HG02610 (cell line): Measurements from ENCODE around the gene HINFP.
"Not testable (repeated sequence)": the region's sequence is repeated elsewhere in the genome, so short reads cannot be mapped to it uniquely, and the experiment has no call there.

Experiments
- ATAC-seq: cut with Tn5 transposase; IDR thresholded peaks from one replicate; pipeline ENCODE4 v1.9.1; 2021; ENCODE audit warnings: mild to moderate bottlenecking, moderate library complexity; ENCODE audit not compliant: unreplicated experiment

Gene HINFP

DNA sequence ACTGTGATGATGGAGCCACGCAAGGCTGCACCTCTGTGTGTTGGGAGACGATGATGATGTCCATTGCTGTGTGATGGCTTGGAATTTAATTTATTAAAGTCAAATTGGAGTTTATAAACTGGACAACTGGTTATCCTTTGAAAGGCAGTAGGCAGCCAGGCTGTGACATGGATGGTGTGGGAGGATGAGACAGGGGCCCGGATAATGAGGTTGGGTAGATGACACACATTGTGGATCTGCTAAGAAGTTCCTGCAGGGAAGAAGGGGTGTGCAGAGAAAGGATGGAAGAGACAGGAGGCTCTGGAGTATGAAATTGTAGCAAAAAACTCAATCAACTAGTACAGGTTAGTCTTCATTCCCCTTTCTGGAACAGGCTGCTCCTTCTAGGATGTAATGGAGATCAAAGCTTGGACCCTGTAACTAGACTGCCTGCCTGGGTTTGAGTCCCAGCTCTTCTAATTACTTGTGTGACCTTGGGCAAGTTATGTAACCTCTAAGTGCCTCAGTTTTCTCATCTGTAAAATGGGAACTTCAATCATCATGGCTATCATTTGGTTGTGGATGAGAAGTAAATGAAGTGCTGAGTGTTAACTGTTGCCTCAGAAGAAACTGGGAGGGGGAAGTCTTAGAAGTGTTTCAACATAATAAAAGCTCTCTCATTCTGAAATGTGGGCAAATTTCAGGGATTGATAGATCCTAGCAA is 4.2 kb upstream of the HINFP start:
- no peak for ATAC-seq

DNA sequence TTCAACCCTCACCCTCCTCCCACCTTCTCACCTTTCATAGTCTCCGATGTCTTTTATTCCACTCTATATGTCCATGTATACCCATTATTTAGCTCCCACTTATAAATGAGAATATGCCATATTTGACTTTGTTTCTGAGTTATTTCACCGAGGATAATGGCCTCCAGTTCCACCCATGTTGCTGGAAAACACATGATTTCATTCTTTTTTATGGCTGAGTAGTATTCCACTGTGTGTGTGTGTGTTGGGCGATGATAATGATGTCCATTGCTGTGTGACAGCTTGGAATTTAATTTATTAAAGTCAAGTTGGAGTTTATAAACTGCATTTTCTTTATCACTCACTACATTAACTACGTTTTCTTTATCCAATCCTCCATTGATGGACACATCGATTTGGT is 3.2 kb upstream of the HINFP start:
- no peak for ATAC-seq

DNA sequence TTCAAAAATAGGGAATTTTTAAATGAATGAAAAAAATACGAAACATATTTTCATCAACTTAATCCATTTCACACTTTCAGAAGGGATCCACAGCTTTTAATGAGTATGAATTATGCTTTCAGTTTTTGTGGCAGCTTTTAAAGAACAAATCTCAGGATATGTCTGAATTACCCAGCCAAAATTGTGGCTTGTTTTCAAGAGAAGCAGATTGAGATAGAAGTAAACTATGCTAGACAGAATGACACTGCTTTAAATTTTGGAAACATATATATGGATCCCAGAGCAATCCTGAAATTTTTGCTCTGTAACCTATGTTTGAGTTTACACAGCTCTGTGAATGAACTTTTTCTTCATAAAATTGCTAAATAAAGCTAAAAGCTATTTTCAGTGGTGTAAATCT is 2.4 kb upstream of the HINFP start:
- no peak for ATAC-seq

DNA sequence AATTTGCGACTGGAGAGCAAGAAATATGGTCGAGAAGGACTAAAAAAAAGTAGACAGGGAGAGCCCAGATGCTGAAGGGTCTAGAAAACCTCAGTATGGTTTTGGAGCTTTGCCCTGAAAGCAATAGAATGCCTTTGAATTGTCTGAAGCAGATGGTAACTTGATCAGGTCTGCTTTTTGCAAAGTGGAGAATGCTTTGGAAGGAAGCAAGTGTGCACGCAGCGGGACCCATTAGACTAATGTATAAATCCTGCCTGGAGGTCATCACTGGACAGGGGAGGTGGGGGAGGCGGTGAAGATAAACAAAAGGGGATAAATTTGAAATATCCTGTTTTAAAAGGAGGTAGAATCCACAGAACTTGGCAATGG is 757 bp upstream of the HINFP start:
- ATAC-seq: no peak

DNA sequence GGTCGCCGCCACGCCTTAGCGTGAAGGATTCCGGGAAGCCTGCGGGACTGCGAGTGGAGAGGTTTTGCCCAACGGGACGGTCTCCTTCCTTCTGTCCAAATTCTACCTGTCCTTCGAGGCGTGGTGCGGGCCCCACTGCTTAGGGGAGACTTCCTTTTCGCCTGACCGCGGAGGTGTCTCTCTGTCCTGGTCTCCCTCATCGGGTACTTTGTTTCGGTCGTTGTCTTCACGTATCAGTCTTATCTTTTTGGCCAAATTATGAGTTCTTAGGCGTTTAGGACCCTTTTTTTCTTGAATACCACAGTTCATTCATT is 388 bp downstream of the HINFP start:
- peak; percentile 12 for ATAC-seq

DNA sequence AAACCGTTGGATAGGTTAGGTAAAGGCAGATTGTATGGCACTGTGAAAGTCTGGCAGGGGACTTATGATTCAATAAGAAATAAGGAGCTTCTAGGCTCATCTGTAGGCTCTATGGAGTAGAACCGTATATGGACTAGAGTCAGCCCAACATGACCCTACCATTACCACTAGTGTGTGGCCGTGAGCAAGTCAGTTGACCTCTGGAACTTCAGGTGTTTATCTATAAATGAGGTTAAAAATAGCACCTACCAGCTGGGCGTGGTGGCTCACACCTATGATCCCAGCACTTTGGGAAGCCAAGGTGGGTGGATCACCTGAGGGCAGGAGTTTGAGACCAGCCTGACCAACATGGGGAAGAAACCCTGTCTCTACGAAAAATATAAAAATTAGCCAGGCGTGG is 4.4 kb downstream of the HINFP start:
- no peak for ATAC-seq

DNA sequence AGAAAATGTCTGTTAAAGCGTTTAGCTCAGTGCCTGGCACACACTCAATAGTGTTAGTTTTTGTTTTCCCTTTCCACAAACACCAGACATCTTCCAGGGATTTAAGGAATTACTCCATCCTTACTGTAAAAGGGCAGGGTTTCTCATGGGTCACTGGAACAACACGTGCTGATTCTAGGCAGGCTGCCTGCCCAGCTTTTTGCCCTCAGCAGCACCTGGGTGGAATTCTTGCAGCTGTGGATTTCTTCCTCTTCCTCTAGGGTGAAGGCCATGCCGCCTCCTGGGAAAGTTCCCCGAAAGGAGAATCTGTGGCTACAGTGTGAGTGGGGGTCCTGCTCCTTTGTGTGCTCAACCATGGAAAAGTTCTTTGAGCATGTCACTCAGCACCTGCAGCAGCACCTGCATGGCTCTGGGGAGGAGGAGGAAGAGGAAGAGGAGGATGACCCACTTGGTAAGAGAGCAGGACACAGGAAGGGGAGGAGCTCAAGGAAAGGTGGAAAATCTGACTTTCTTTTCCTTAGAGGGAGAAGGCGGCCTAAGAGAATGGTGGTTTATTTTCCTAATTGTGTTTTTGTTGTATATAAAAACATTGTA is 5.4 kb downstream of the HINFP start:
- no peak for ATAC-seq

DNA sequence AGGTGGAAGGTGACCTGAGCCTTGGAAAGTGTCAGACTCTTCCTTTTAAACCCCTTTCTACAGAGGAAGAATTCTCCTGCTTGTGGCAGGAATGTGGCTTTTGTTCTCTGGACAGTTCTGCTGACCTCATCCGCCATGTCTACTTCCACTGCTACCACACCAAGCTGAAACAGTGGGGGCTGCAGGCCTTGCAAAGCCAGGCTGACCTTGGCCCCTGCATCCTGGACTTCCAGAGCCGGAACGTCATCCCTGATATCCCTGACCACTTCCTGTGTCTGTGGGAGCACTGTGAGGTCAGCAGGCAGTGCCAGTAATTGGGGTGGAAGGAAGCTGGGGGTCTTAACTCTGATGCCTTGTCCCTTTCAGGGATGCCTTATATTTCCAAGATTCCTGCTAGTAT is 9.3 kb downstream of the HINFP start:
- ATAC-seq: no peak

DNA sequence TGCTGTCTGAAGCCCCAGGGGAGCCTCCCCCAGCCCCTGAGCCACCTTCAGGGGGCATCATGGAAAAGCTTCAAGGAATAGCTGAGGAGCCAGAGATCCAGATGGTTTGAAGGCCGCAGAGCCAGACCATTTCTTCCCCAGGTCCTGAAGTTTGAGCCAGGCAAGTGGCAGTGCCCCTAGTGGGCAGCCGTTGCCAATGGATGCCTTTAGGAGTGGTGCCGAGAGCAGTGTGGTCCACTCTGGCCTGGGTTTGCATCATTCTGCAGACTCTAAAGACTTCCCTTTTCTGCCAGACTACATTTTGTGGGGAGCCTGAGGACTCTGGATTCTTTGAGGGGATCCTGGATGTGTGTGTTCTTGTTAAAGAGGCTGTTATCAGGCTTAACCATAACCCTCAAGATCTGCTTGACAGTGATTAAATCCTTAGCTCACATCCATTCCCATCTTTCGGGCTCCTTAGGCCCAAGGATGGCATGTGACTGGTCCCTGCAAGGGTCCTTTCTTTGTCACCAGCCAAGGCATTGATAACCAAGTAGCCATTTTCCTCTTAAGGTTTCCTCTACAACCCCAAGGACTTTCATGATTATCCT is 13.1 kb downstream of the HINFP start:
- no peak for ATAC-seq

DNA sequence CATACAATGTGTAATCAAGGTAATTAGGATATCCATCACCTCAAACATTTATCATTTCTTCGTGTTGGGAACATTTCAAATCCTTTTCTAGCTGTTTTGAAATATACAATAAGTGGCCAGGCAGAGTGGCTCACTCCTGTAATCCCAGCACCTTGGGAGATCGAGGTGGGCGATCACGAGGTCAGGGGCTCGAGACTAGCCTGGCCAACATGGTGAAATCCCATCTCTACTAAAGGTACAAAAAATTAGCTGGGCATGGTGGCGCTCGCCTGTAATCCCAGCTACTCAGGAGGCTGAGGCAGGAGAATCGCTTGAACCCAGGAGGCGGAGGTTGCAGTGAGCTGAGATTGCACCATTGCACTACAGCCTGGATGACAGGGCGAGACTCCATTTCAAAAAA is 17.9 kb downstream of the HINFP start:
- not testable (repeated sequence) for ATAC-seq

DNA sequence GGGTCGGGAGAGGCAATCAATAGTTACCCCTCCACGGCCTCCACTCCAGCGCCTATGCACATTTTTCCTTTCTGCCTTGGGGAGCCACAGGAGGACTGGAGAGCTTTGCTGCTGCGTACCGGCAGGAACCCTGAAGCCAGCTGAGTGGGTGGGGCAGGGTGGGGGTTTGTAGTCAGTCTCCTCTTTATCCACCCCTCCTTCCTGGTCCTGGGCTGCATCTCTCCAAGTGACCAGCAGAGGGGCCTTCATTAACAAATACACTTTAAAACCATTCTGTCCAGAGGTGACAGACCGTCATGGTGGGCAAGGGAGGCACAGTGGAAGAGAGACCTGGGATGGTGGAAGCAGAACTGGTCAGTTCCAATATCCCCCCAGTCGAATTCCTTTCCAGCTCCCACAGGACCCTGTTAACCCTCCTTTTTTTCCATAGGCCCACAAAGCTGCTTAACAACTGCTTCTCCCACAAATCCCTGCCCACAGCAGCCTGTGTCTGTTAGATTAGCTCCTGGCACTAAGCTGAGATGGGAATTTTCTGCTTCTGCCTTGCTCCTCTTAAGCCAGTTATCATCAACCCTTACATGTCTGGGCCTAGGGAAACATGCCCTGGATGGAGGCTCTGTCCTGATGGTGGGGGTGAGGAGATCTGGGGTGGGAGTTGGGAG is 23.6 kb downstream of the HINFP start:
- no peak for ATAC-seq

DNA sequence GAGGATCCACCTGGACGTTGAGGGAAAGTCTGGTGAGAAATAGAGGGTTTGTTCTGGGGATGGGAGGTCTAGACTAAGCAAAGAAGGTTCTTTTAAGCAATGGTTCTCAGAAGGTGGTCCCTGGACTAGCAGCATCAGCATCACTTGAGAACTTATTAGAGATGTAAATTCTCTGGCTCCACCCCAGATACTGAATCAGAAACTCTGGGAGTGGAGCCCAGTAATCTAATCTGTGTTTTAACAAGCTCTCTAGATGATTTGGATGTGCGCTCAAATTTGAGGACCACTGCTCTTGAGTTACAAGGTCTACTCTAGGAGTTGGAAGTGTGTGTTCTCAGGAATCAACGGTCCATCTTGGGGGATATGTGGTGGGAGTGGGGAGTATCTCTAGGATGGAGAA is 24.2 kb downstream of the HINFP start:
- ATAC-seq: no peak

DNA sequence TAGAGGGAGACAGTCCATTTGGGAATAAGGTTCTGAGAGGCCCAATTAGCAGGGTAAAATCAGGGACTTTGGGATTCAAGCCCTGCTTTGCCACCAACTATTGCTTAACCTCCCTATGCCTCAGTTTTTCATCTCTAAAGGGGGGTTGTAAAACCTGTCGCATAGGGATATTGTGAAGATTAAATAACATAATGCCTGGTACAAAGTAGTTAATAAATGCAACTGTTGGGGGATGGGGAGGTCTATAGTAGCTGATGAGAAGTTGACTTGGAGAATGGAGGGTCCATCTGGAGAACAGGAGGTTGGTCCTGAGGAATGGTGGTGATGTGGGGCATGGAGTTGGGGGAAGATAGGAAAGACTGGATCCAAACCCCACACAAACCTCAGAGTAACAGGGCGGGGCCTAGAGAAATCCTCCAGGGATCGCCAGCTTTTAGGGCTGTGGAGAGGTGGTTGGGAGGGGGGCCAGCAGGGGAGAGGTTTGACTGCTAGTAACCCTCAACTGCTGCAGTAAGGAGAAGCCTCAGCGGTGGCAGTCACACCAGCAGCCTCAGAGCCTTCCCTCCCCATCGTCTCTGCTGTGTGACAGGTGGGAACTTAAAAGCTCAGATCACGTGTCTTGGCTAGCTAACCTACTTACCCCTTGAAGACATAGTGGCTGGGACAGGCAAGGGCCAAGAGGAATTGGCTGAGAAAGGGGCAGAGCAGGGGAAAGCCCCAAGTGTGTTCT is 26.4 kb downstream of the HINFP start:
- ATAC-seq: no peak

DNA sequence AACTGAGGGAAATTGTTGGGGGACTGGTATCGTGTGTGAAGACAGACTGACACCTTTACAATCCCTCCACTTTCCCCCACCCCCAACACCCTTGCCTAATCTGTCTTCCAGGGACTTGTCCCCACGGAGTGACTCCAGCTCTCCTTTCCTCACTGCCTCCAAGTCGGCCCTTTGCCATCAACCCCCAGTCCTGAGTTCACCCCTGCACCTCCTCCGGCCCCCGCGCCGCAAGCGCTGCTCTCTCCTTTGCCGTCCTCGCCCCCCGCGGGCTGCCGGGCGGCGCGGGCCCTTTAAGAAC is 27.3 kb downstream of the HINFP start:
- ATAC-seq: no peak

DNA sequence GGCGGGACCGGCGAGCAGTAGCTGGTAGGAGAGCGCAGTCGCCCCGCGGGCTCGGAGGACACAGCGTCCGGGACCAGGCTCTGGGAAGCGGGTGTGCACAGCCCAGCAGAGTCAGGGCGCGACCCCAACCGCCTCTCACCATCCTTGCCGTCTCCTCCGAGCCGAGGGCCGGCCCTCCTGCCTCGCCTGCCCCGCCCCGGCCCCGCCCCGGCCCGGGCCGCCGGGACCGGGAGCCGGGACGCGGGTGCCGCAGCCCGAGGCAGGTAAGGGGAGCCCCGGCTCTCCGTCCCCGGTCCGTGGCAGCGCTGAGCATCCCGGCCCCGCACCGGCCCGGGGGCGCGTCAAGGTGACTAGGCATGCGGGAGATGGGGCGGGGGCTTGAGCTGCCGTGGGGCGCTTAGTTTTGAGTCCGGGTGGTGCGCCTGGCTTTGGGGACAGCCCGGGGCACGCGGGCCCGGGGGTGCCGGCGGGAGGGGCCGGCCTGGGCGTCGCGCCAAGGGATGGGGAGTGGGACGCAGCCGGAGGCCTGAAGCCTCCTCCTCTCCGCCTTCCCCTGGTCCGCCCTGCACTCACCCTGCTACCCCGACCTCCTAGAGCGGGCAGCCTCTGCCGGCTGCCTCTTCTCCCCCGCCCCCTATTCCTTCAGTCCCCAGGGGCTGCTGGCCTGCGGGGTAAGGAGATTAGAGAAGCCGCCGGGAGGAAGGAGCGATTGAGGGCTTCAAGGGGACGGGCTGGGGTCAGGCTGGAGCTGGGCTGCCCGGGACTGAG is 27.8 kb downstream of the HINFP start, which contains the start of gene ABCG4:
Gene ABCG4, plus strand, starts transcription at position 35 of the 768 bp plus-strand sequence. CDS start 914 bp downstream, outside the sequence.
- no peak for ATAC-seq

DNA sequence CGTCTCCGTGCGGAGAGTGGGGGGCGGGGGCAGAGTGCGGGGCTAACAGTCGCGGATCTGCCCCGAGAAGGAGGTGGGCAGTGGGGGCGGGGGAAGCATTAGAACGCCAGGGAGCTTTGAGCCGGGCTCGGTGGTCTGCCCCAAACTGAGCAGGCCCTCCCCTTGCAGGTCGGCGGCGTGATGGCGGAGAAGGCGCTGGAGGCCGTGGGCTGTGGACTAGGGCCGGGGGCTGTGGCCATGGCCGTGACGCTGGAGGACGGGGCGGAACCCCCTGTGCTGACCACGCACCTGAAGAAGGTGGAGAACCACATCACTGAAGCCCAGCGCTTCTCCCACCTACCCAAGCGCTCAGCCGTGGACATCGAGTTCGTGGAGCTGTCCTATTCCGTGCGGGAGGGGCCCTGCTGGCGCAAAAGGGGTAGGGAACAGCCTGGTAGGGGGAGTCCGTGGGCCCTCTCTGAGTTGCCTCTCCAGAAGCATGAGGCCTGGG is 28.5 kb downstream of the HINFP start:
- ATAC-seq: no peak

DNA sequence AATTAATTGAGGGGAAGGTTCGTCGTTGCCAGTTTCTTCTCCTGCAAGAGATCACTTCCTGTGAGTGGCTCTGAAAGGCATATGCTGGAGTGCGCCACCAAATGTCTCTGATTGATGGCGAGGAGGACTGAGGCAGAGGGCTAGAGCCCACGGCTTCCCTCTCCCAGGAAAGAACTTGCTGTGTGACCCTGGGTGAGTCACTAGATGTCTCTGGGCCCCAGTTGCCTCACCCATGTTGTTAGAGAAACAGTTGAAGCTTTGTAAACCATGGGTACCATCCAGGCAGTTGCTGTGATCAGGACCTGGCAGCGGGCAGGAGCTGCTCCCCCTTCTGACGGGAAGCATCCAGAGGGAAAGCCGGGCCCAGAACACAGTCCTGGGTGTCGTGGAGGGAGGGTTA is 30.7 kb downstream of the HINFP start:
- ATAC-seq: no peak

DNA sequence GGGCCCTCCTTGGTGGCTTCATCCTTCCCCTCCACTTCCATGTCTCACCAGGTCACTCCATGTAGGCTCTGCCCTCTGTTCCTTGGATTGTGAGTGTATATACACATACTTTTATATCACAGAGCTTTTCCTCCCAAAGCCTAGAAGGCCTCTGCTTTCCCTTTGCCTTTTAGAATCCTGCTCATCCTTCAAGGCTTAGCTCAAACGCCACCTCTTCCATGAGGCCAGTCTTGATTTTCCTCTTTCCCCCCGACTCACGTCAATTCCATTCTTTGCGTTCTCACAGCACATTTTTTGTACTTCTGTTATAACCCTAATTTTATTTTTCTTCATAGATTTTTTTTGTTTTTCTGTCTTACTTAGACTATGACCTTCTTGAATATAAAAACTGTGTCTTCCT is 31.2 kb downstream of the HINFP start:
- ATAC-seq: no peak

DNA sequence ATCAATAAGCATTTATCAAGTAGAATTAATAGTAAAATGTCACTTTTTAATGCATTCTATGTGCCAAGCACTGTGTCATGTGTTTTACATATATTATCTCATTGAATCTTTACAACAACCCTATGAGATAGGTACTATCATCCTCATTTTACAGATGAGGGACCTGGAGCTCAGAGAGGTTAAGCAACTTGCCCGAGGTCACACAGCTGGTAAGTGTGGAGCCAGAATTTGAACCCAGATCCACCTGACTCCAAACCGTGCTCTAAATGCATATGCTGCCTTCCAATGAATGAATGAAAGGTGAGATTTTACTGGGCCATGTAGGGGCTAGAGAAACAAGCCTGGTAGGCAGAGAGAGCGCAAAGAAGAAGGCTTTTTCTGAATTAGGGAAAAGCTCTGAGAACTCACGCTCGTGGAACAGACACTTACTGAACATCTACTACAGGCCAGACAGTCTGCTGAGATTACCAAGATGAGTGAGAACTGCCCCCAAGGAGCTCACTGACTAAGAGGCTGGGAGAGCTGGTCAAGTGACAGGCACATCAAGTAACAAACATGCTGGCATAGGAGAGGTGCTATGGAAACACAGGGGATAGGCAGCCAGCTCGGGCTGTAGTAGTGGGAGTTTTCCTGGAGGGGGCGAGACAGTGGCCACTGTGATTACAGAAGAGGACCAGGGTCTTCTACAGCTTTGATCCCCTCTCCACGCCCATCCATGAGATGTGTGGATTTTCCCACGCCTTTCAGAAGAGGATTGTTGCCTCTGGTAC is 31.9 kb downstream of the HINFP start:
- ATAC-seq: no peak

DNA sequence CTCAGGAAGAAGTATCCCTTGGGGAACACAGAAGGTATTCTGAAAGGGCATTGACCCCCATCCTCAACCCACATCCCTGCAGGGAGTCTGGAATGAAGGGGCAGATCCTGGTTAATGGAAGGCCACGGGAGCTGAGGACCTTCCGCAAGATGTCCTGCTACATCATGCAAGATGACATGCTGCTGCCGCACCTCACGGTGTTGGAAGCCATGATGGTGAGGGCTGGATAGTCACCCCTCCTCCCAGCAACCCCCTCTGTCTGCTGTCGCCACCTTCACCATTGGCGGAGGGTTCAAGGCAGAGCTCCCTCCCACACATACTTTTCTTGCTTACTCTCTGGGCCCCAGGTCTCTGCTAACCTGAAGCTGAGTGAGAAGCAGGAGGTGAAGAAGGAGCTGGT is 32.8 kb downstream of the HINFP start:
- ATAC-seq: no peak
